GM19328 (cell line): Measurements from ENCODE around the gene PXMP4.
"Not testable (repeated sequence)": the region's sequence is repeated elsewhere in the genome, so short reads cannot be mapped to it uniquely, and the experiment has no call there.

Experiments used
- ATAC-seq: cut with Tn5 transposase; IDR thresholded peaks from one replicate; pipeline ENCODE4 v1.9.1; 2021; ENCODE audit warnings: mild to moderate bottlenecking, moderate library complexity; ENCODE audit not compliant: unreplicated experiment

The PXMP4 gene

DNA sequence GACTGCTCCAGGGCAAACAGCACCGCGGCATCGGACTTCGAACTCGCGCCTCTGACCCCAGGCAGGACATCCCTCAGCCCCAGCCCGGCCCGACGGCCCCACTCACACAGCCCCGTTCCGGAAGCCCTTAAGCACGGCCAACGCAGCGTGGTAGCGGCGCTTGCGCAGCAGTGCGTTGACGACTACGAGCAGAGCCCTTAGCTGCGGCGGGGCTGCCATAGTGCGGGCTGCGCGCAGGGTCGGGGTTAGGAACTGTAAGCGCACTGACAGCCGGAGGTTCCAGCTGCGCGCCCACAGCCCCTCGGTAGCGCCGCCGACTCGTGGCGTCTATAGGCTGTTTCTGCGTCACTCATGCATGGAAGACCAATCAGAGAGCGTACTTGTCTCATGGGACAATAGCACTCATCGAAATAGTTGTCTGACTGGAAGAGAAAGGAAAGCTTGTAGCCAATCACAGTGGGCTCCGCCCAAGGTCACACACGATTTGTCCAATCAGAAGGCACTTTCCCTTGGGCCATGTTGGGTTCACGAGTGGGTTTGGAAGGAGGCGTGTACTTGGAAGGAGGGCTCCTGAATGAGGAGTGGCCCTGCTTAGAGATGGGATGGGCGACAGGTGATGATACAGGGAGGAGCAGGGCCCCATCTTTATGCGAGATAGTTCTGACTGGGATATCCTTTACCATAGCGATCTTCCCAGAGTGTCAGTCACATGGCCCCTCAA, at the start of gene PXMP4:
Gene PXMP4, minus strand, starts transcription at position 322 of the 721 bp plus-strand sequence. Its CDS starts 103 bp downstream, at position 219.
- peak; percentile 97 for ATAC-seq

GRCh38 chr20:33769043-33769442, 48.9 kb upstream of the PXMP4 start:
- ATAC-seq: no peak

DNA sequence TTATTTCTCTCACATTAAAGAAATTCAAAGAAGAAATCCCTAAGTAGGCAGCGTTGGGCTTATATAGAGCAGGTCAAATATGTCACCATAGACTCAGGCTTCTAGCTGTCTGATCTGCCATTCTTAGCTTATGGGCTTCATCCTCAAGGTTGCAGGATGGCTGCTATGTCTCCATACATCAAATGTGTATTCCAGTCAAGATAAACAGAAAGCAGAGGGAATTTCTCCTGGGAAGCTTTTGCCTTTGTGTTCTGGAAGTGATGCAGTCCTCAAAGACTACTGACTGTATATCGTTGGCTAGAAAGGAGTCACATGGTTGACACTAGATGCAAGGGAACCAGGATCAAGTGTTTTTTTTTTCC, 47.6 kb upstream of the PXMP4 start:
- ATAC-seq: no peak

DNA sequence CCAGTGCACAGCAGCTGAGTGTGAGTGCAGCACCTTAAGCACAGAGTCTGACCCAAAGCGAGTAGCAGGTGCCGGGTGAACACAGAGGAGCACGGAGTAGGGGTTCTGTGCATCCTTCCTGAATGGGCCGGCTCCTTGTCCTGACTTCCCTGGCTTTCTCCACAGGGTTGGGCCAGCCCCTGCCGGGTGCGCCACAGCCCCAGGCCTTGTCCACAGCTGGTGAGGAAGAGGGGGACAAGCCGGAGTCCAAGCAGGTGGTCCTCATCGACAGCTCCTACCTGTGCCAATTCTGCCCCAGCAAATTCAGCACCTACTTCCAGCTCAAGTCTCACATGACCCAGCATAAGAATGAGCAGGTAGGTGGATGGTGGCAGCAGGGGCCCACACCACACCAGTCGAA, 46.6 kb upstream of the PXMP4 start:
- ATAC-seq: no peak

- no peak for ATAC-seq
Measured at GRCh38 chr20:33765592-33765991, 45.5 kb upstream of the PXMP4 start.

- ATAC-seq: no peak
Measured at GRCh38 chr20:33765099-33765498, 45.0 kb upstream of the PXMP4 start.

- no peak for ATAC-seq
Measured at GRCh38 chr20:33761698-33762250, 41.7 kb upstream of the PXMP4 start.

- no peak for ATAC-seq
Measured at GRCh38 chr20:33757458-33757857, 37.3 kb upstream of the PXMP4 start.

GRCh38 chr20:33757046-33757445, 36.9 kb upstream of the PXMP4 start:
- no peak for ATAC-seq

GRCh38 chr20:33755936-33756490, 35.9 kb upstream of the PXMP4 start:
- ATAC-seq: not testable (repeated sequence)

GRCh38 chr20:33753763-33754162, 33.7 kb upstream of the PXMP4 start:
- no peak for ATAC-seq

DNA sequence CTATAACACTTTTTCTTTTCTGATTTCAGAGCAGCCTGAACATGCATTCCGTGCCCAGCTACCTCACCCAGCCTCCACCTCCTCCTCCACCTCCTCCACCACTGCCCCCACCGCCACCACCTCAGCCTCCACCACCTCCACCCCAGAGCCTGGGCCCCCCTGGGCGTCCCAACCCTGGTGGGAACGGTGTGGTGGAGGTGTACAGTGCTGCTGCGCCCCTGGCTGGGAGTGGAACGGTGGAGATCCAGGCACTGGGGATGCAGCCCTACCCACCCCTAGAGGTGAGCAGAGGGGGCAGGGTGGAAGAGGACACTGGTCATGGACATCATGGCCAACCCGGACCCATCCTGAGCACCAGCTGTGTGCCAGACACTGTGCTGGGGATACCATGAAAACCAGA, 33.0 kb upstream of the PXMP4 start:
- no peak for ATAC-seq

- no peak for ATAC-seq
Measured at GRCh38 chr20:33751775-33752174, 31.7 kb upstream of the PXMP4 start.

- ATAC-seq: no peak
Measured at GRCh38 chr20:33746325-33746998, 26.4 kb upstream of the PXMP4 start.

GRCh38 chr20:33744773-33745385, 24.8 kb upstream of the PXMP4 start:
- no peak for ATAC-seq

GRCh38 chr20:33744181-33744580, 24.1 kb upstream of the PXMP4 start:
- ATAC-seq: no peak

DNA sequence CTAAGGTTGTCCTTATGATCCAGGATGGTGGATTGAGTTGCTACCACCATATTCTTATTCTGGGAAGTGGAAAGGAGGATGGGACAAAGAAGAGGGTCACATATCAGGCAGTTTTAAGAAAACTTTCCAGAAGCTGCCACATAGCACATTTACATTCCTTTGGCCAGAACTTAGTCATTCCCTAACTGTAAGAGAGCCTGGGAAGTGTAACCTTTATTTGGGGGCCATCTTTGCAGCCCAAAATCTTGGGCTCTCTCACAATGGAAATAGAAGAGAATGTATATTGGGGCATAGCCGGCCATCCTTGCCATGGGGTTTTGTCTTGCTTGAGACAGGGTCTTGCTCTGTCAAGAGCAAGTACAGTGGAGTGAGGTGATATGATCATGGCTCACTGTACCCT, 20.1 kb upstream of the PXMP4 start:
- ATAC-seq: no peak

GRCh38 chr20:33739493-33739892, 19.4 kb upstream of the PXMP4 start:
- ATAC-seq: no peak

- no peak for ATAC-seq
Measured at GRCh38 chr20:33736962-33737361, 16.9 kb upstream of the PXMP4 start.

- no peak for ATAC-seq
Measured at GRCh38 chr20:33733654-33734576, 13.8 kb upstream of the PXMP4 start.
